K562 (cell line): ENCODE data around the gene IMMP2L. TPM values are rescaled to one million over a fixed set of nuclear protein-coding genes. Genes with fewer than 3 reads are reported as not detected.

Source experiments
- AFF4 ChIP-seq: sonication (generic); formaldehyde crosslinking; IDR thresholded peaks from 2 replicates; pipeline ENCODE4 v1.8.0; 2023; ENCODE audit warnings: mild to moderate bottlenecking, missing genetic modification reagents
- ASH1L ChIP-seq: fragments of 450-650 bp; IDR thresholded peaks from 2 replicates; pipeline ENCODE4 v1.6.1; 2018; ENCODE audit warnings: borderline replicate concordance, mild to moderate bottlenecking, low read depth; ENCODE audit not compliant: partially characterized antibody
- C11orf30 ChIP-seq: fragments of 450-650 bp; IDR thresholded peaks from 2 replicates; pipeline ENCODE4 v1.6.1; 2016; ENCODE audit warnings: low read depth, mild to moderate bottlenecking
- GATA2 ChIP-seq: sonication (generic); formaldehyde crosslinking; IDR thresholded peaks from 2 replicates; pipeline ENCODE4 v1.4.0; 2020; ENCODE audit warnings: mild to moderate bottlenecking, missing genetic modification reagents
- JUND ChIP-seq, 2 experiments: IDR thresholded peaks; 2 replicates in 1 of 2; 3 replicates in 1 of 2; pipeline ENCODE4 v1.6.1; 2011; ENCODE audit warnings: borderline replicate concordance in 2 of 2, low read depth in 2 of 2, low read length in 2 of 2, improper control_type of control experiment in 1 of 2, missing biosample characterization in 1 of 2, missing genetic modification characterization in 1 of 2, missing genetic modification reagents in 1 of 2
- L3MBTL2 ChIP-seq: fragments of 450-650 bp; IDR thresholded peaks from 2 replicates; pipeline ENCODE4 v1.6.1; 2016; ENCODE audit warnings: mild to moderate bottlenecking, moderate library complexity
- MAFK ChIP-seq: IDR thresholded peaks from 2 replicates; pipeline ENCODE4 v1.6.1; 2011; ENCODE audit warnings: low read length, improper control_type of control experiment
- NFE2 ChIP-seq: IDR thresholded peaks from 2 replicates; pipeline ENCODE4 v1.6.1; 2014; ENCODE audit warnings: antibody characterized with exemption, low read depth
- POLR2AphosphoS5 ChIP-seq: IDR thresholded peaks from 2 replicates; pipeline ENCODE4 v1.6.1; 2011; ENCODE audit warnings: mild to moderate bottlenecking, low read depth, low read length, moderate library complexity; ENCODE audit not compliant: control insufficient read depth, insufficient read depth
- RFX7 ChIP-seq: fragments of 250-450 bp; sonication (Bioruptor Pico); IDR thresholded peaks from 2 replicates; pipeline ENCODE4 v1.5.1; 2021; ENCODE audit warnings: mild to moderate bottlenecking
- RUNX1 ChIP-seq: sonication (generic); IDR thresholded peaks from 2 replicates; pipeline ENCODE4 v1.6.1; 2016; ENCODE audit warnings: antibody characterized with exemption, low read depth
- TGIF2 ChIP-seq: sonication (generic); formaldehyde crosslinking; IDR thresholded peaks from 2 replicates; pipeline ENCODE4 v1.8.1; 2022; ENCODE audit warnings: mild to moderate bottlenecking, missing genetic modification reagents, moderate library complexity
- THRA ChIP-seq: fragments of 450-650 bp; IDR thresholded peaks from 2 replicates; pipeline ENCODE4 v1.6.1; 2017; ENCODE audit warnings: mild to moderate bottlenecking, moderate library complexity
- ZNF24 ChIP-seq: fragments of 450-650 bp; IDR thresholded peaks from 2 replicates; pipeline ENCODE4 v1.6.1; 2016
- ZNF431 ChIP-seq: sonication (generic); formaldehyde crosslinking; IDR thresholded peaks from 2 replicates; pipeline ENCODE4 v1.8.0; 2022; ENCODE audit warnings: mild to moderate bottlenecking, missing genetic modification reagents
- polyA plus RNA-seq, 8 experiments: library from polyadenylated mRNA; depleted of rRNA in 4 of 8; stranded (reverse) in 5 of 8; unstranded in 3 of 8; fragments of >200 nt; fragmentation: Nextera tagmentation in 2 of 8; fragmentation: Illumina TruSeq in 1 of 8; extraction: Ambion mirVana in 2 of 8; extraction: Trizol in 1 of 8; gene quantifications; 2 replicates each; pipeline versions ENCODE4 v1.2.1 to v1.2.3, GENCODE V29; 2011 to 2014; ENCODE audit warnings: inconsistent platforms in 1 of 8, missing spikeins in 1 of 8
- total RNA-seq, 7 experiments: library from RNA; depleted of rRNA in 6 of 7; stranded (reverse); fragments of >200 nt in 6 of 7; fragmentation: Illumina TruSeq in 2 of 7; extraction: Trizol in 2 of 7; gene quantifications; 2 replicates each; pipeline versions ENCODE4 v1.2.1 to v1.2.3, GENCODE V29; 2011 to 2021; ENCODE audit warnings: low replicate concordance in 1 of 7
- TF ChIP-seq, protein P1 (sequence below): fragments of 450-650 bp; IDR thresholded peaks from 2 replicates; pipeline ENCODE4 v1.6.1; 2016; ENCODE audit warnings: low read depth

The IMMP2L gene
- total and polyA plus RNA-seq, 9 of the 15 experiments (the other 6 are each of a cell fraction or from before 2014, with no cell fraction given) = 29.7 to 116 (median 53.0) TPM

GRCh38 chr7:110856704-110857103 lies 705.6 kb downstream of the IMMP2L start (continued):
- TF ChIP-seq ZNF431 (CRISPR knock-in tag) (no peak), RUNX1 (no peak), L3MBTL2 (no peak), MAFK (peak; percentile 31; the same call in 1 of the 2 replicates), THRA (no peak), NFE2 (peak; percentile 57; the same call in 1 of the 2 replicates), AFF4 (CRISPR knock-in tag) (no peak), C11orf30 (peak; percentile 50; the same call in 1 of the 2 replicates), TGIF2 (CRISPR knock-in tag) (no peak), ASH1L (no peak), RFX7 (CRISPR knock-in tag) (no peak), ZNF24 (no peak), POLR2AphosphoS5 (no peak), GATA2 (CRISPR knock-in tag) (no peak), JUND (IDR thresholded peaks at IDR 0.05; ENCODE audit: borderline replicate concordance, low read depth, low read length) (peak; percentile 42; the same call in 1 of the 2 replicates), JUND (tag; IDR thresholded peaks at IDR 0.05; ENCODE audit: borderline replicate concordance, low read depth, low read length) (peak; percentile 38; the same call in 1 of the 3 replicates)
- TF ChIP-seq, protein P1, sequence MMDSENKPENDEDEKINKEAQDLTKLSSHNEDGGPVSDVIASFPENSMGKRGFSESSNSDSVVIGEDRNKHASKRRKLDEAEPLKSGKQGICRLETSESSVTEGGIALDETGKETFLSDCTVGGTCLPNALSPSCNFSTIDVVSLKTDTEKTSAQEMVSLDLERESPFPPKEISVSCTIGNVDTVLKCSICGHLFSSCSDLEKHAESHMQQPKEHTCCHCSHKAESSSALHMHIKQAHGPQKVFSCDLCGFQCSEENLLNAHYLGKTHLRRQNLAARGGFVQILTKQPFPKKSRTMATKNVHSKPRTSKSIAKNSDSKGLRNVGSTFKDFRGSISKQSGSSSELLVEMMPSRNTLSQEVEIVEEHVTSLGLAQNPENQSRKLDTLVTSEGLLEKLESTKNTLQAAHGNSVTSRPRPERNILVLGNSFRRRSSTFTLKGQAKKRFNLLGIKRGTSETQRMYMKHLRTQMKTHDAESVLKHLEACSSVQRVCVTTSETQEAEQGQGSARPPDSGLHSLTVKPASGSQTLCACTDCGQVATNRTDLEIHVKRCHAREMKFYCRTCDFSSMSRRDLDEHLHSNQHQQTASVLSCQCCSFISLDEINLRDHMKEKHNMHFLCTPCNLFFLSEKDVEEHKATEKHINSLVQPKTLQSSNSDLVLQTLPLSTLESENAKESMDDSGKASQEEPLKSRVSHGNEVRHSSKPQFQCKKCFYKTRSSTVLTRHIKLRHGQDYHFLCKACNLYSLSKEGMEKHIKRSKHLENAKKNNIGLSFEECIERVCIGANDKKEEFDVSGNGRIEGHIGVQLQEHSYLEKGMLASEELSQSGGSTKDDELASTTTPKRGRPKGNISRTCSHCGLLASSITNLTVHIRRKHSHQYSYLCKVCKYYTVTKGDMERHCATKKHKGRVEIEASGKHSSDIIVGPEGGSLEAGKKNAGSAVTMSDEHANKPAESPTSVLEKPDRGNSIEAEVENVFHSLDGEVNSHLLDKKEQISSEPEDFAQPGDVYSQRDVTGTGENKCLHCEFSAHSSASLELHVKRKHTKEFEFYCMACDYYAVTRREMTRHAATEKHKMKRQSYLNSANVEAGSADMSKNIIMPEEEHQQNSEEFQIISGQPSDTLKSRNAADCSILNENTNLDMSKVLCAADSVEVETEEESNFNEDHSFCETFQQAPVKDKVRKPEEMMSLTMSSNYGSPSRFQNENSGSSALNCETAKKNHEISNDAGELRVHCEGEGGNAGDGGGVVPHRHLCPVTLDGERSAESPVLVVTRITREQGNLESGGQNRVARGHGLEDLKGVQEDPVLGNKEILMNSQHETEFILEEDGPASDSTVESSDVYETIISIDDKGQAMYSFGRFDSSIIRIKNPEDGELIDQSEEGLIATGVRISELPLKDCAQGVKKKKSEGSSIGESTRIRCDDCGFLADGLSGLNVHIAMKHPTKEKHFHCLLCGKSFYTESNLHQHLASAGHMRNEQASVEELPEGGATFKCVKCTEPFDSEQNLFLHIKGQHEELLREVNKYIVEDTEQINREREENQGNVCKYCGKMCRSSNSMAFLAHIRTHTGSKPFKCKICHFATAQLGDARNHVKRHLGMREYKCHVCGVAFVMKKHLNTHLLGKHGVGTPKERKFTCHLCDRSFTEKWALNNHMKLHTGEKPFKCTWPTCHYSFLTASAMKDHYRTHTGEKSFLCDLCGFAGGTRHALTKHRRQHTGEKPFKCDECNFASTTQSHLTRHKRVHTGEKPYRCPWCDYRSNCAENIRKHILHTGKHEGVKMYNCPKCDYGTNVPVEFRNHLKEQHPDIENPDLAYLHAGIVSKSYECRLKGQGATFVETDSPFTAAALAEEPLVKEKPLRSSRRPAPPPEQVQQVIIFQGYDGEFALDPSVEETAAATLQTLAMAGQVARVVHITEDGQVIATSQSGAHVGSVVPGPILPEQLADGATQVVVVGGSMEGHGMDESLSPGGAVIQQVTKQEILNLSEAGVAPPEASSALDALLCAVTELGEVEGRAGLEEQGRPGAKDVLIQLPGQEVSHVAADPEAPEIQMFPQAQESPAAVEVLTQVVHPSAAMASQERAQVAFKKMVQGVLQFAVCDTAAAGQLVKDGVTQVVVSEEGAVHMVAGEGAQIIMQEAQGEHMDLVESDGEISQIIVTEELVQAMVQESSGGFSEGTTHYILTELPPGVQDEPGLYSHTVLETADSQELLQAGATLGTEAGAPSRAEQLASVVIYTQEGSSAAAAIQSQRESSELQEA = no peak
